ENCODE data around the gene USH2A.
"Not testable (repeated sequence)": the region's sequence is repeated elsewhere in the genome, so short reads cannot be mapped to it uniquely, and the experiment has no call there.

USH2A gene

DNA sequence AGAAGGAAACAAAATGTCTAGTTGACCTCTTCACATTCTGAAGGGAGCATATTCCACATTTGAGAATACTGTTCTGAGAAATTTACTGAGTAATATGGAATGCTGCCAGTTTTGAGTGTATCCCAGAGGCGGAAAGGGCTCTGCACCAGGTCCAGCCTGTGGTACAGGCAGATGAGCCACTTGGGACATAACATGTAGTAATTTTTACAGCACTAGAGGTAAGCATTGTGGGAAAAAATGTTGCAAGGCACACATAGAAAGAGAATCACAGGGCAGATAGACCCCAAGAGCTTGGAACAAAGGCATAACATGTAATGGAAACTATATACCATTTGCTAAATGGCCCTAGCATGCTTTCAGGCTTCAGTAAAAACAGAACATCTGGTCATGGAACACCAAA lies 228.5 kb downstream of the USH2A start:
- no peak for DNase-seq

DNA sequence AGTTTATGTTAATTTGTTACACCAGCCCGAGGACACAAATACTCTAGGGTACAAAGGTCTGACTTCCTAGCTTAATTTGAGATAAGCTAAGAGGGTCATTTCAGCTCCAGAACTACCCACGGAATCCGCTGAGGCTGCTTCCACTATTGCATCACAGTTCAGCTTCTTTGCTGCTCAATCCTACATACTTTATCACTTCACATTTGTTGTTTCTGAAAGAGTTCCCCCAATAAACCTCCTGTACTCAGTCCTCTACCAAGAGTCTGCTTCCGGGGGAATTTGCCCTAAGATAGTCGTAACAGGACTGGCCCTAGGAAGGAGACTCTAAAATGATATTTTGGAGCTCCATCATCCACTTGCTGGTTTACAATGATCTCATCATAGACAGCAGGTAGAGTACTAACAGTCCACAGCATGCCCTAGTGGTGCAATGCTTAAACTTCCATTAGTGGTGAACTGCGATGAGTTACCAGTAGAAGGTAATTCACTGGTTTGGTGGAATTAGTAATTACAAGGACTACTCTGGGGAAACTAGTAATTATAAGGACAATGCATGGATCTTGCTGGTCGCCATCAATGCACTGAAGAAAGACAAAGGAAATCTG lies 229.3 kb downstream of the USH2A start:
- DNase-seq = no peak

- DNase-seq = no peak
Observed at GRCh38 chr1:216190438-216190837, 232.8 kb downstream of the USH2A start.

DNA sequence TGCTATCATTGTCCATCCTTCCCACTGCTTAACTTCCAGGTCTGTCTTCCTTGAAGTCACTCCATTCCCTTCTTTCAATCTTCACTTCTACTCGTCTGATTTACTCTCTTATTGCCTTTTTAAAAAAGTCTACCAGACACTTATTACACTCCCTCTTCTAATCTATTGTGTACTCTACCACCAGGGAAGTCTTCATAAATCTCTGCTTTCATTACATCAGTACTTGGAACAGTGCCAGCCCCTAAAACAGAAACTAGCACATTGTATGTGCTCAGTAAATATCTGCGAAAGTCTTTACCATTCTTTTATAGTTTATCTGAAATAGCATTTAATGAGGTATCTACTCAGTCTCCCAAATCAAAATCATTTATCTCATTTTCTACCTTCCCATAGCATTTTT lies 236.4 kb downstream of the USH2A start:
- no peak for DNase-seq

DNA sequence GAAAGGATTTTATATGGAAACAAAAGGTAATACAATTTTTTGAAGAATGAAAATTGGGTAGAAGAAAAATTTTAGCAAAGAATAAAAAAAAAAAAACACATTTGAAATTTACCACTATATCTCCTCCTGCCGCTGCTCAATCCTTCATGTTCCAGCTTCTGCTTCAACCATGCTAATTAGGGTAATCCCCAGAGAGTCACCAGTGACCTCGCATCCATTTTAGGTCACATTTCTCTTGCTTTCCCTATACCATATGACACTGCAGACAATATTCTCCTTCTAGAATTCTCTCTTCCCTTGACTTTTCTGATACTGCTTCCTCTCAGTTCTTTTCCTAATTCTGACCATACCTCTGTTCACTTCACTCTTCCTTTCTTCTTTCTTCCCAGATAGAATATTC lies 237.1 kb downstream of the USH2A start:
- no peak for DNase-seq

DNA sequence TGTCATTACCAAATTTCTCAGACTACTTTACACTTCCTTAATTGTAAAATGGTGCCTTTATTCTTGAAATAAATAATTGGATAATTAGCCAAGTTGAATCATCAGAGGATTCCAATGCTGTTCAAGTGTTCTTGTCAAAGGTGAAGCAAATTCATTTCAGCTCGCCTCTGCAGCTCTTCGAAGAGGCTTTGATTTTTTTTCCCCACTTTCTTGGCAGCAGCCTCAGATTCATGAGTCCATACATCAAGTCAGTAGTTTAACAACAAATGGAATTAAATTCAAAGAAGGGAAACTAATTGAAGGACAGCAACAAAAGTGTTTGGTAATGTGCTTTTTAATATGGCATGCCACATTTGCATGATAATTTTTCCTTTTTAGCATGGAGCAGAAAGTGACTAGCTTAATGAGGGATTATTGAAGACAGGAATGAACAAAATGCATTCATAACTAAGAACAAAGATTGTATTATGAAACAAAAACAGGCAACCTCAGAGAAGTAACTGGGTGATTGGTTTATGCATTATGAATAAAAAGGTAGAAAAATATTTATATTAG lies 239.0 kb downstream of the USH2A start:
- DNase-seq = no peak

DNA sequence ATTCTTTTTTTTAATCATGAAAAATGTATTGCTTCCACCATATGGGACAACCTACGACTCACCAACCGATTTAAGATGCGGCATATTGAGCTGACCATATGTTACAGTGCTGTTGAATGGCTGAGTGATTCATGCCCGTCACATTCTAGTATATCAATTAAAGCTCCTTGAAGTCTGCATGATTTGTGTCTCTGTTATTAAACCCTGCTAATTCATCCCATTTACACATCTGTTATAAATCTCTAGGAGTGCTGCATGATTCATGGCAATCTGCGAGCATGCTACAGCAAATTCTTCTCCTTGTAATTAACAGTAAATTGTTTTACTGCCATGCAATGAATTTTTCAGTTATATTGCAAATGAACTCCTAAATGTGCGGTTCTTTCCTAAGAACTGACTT lies 239.8 kb downstream of the USH2A start:
- DNase-seq = no peak

GRCh38 chr1:216183007-216183406 lies 240.2 kb downstream of the USH2A start:
- no peak for DNase-seq

GRCh38 chr1:216181590-216181989 lies 241.7 kb downstream of the USH2A start:
- DNase-seq = no peak

- DNase-seq = no peak
Observed at GRCh38 chr1:216178281-216178680, 245.0 kb downstream of the USH2A start.

DNA sequence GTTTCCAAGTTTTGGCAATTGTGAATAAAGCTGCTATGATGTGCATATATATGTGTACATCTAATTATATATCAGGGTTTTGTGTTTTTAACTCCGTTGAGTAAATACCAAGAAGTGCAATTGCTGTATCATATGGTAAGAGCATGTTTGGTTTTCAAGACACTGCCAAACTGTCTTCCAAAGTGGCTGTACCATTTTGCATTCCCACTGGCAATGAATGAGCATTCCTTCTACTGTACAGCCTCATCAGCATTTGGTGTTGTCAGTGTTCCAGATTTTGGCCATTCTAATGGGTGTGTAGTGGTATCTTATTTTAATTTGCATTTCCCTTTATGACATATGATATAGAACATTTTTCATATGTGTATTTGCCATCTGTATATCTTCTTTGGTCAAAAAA lies 246.3 kb downstream of the USH2A start:
- no peak for DNase-seq

DNA sequence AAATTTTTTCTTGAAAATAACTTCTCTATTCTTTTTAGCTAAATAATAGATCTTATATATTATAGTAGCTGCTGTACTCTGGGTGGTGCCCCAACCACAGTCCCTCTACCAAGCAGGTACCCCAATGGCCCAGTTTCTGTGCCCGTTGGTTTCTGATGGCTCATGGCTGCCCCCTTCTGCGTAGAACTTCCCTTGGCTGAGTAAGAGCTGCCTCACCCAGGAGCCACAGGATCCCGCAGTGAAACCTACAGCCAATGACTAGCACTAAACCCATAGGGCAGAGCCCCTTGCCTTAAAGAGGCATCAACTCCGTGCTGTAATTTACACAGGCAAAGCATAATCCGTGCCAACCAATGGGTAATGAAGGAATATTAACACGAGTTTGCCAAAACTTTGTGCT lies 247.5 kb downstream of the USH2A start:
- DNase-seq = no peak

GRCh38 chr1:216173376-216173995 lies 249.8 kb downstream of the USH2A start:
- no peak for DNase-seq

GRCh38 chr1:216169351-216169750 lies 253.9 kb downstream of the USH2A start:
- no peak for DNase-seq

GRCh38 chr1:216168546-216168945 lies 254.7 kb downstream of the USH2A start:
- DNase-seq = no peak

GRCh38 chr1:216154063-216154462 lies 269.2 kb downstream of the USH2A start:
- no peak for DNase-seq

- DNase-seq = no peak
Observed at GRCh38 chr1:216153130-216153529, 270.1 kb downstream of the USH2A start.

GRCh38 chr1:216145451-216146018 lies 277.7 kb downstream of the USH2A start:
- not testable (repeated sequence) for DNase-seq

GRCh38 chr1:216144661-216145450 lies 278.4 kb downstream of the USH2A start:
- no peak for DNase-seq

- no peak for DNase-seq
Observed at GRCh38 chr1:216142921-216143320, 280.3 kb downstream of the USH2A start.

- no peak for DNase-seq
Observed at GRCh38 chr1:216140730-216141524, 282.3 kb downstream of the USH2A start.

- no peak for DNase-seq
Observed at GRCh38 chr1:216124192-216124781, 299.0 kb downstream of the USH2A start.

All from effector CD8-positive, alpha-beta T cell (primary cell).